Suppressor macrophage treated with lipopolysaccharide for 4 hours (primary cell): Measurements from ENCODE around the gene ACBD3.

Experiments used
- DNase-seq: peaks from one replicate; pipeline ENCODE4 v3.0.0-alpha.2; 2020

ACBD3 gene

GRCh38 chr1:226133504-226134123, 52.9 kb downstream of the ACBD3 start:
- no peak for DNase-seq

GRCh38 chr1:226132728-226133503, 53.6 kb downstream of the ACBD3 start:
- no peak for DNase-seq

GRCh38 chr1:226131639-226132038, 54.9 kb downstream of the ACBD3 start:
- DNase-seq: no peak

- no peak for DNase-seq
Measured at GRCh38 chr1:226129230-226129629, 57.3 kb downstream of the ACBD3 start.

GRCh38 chr1:226128487-226129075, 58.0 kb downstream of the ACBD3 start:
- no peak for DNase-seq

GRCh38 chr1:226126824-226127569, 59.5 kb downstream of the ACBD3 start:
- no peak for DNase-seq

- no peak for DNase-seq
Measured at GRCh38 chr1:226125831-226126230, 60.7 kb downstream of the ACBD3 start.

GRCh38 chr1:226125097-226125630, 61.4 kb downstream of the ACBD3 start:
- peak; percentile 87 for DNase-seq

GRCh38 chr1:226123591-226124471, 62.7 kb downstream of the ACBD3 start:
- DNase-seq: no peak

- no peak for DNase-seq
Measured at GRCh38 chr1:226123212-226123560, 63.4 kb downstream of the ACBD3 start.

- peak; percentile 77 for DNase-seq
Measured at GRCh38 chr1:226121587-226122400, 64.7 kb downstream of the ACBD3 start.

GRCh38 chr1:226121049-226121586, 65.4 kb downstream of the ACBD3 start:
- DNase-seq: no peak

- no peak for DNase-seq
Measured at GRCh38 chr1:226120398-226120797, 66.1 kb downstream of the ACBD3 start.

GRCh38 chr1:226119169-226119568, 67.4 kb downstream of the ACBD3 start:
- no peak for DNase-seq

GRCh38 chr1:226118357-226118756, 68.2 kb downstream of the ACBD3 start:
- no peak for DNase-seq

GRCh38 chr1:226117330-226117729, 69.2 kb downstream of the ACBD3 start:
- DNase-seq: no peak

GRCh38 chr1:226116673-226117072, 69.9 kb downstream of the ACBD3 start:
- DNase-seq: no peak

GRCh38 chr1:226112626-226113025, 73.9 kb downstream of the ACBD3 start:
- DNase-seq: no peak

GRCh38 chr1:226111883-226112261, 74.7 kb downstream of the ACBD3 start:
- DNase-seq: no peak

GRCh38 chr1:226111098-226111882, 75.3 kb downstream of the ACBD3 start:
- no peak for DNase-seq
